ENCODE results near the gene IRF6.

IRF6 gene

DNA sequence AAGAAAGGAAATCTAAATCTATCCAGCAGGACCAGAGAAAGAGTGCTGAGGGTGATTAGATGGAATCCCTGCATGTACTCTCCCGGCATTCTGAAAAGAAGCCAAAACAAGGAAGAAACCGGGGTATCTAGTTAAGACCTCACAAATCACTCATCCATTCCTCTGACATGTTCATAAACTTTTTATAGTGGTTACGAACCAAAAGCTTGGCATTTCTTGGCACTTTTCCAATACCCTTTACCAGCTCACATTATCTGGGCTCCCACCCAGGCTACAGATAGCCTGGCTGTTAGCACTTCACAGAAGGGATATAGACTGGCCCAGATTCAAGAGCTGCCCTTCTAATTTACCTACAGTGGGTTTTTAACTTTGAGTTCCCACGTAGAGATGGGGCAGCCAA lies 19.8 kb downstream of the IRF6 start:
- DNase-seq, result no peak

GRCh38 chr1:209785592-209785991 lies 20.4 kb downstream of the IRF6 start:
- no peak for DNase-seq

DNA sequence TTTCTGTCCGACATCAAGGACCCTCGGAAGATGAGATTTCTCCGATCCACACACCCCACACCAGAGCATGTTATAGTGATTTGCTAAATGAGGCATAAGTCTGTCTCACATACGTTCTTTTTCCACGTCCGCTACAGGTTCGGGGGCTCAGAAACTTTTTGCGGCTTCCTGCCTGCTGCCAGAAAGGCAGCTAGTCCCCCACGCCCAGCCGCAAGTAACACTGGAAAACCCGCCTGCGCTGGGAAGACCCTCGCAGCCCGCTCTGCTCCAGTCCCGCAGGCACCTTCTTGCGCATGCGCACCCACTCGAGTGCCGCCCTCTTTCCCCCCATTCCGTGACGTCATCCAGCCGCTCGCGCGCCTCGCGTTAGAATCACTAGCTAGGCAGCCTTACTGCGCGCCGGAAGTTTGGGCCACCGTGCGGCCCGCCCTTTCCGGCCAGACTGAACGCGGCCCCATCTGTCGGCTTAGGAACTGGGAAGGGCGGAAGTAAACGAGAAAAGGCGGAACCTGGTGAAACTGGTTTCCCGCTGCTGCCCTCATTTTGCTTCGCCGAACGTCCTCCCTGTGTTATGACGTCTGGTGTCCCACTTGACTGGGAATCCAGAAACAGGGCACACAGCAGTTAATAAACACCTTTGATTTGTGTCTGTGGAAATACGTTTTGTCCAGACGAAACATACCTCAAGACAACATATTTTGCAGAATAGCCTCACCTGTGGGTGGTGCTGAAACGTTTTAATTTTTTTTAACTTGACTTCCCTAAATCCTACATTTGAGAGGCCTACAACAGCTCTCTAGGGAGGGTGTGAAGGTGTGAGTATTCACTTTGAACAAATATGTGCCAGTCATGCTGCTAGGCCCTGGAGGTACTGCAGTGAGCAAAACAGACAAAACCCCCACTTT lies 21.4 kb downstream of the IRF6 start, which contains the start of gene C1orf74:
Gene C1orf74, minus strand, starts transcription at position 295 of the 905 bp plus-strand sequence. CDS start 925 bp downstream, outside the sequence.
- peak; percentile 98 for DNase-seq

DNA sequence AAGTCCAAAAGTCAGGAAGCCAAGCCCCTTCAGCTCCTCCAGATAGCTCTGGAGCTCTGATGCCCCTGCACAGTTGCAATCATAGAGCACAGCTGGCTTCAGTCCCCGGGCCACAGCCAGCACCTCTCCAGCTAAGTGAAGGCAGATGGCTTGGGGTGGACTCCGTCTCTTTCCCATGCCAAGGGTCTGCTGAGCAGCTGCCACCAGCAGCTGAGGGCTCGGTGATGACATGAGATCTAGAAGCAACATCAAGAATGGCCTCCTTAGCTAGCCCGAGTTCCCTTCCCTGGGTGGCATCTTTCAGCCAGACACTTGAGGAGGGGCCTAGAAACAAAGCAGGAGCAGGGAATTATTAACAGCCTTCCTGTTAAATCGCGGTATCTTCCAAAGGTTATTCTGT lies 22.6 kb downstream of the IRF6 start:
- DNase-seq, result no peak

DNA sequence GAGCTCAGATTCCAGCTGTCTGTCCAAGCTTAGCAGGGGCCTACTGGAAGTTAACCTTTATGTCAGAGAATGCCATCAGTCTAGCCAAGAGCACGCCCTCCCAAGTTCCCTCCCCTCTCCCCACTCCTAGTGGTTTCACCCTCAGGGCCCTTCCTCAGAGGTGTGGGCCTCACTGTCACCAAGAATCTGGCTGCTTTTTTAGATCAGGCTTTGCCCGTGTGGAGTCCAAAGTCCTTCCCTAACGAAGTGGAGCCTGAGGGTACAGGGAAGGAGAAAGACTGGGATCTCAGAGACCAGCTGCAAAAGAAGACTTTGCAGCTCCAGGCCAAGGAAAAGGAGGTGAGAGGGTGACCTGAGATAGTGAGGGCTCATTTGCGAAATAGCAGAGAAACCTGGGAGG lies 25.7 kb downstream of the IRF6 start:
- no peak for DNase-seq

DNA sequence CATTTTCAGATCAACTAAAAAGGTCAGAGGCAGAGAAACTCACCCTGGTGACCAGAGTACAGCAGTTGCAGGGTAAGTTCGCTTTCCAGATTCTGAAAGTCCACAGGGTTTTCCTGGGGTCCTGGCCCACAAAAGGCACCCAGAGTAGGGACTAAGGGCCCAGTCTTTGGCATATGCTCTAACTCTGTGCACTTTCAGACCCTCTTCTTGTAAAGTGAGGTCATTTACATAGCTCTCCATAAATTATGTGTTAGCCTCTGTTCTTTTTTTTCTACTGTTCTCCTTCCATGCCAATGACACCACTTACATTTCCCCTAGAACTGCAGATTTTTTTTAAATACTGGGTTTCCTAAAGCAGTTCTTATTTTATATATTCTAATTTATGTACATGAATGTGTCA lies 27.8 kb downstream of the IRF6 start:
- no peak for DNase-seq

GRCh38 chr1:209777587-209777986 lies 28.4 kb downstream of the IRF6 start:
- DNase-seq, result no peak

GRCh38 chr1:209775678-209776077 lies 30.3 kb downstream of the IRF6 start:
- DNase-seq, result no peak

GRCh38 chr1:209774592-209774991 lies 31.4 kb downstream of the IRF6 start:
- no peak for DNase-seq

DNA sequence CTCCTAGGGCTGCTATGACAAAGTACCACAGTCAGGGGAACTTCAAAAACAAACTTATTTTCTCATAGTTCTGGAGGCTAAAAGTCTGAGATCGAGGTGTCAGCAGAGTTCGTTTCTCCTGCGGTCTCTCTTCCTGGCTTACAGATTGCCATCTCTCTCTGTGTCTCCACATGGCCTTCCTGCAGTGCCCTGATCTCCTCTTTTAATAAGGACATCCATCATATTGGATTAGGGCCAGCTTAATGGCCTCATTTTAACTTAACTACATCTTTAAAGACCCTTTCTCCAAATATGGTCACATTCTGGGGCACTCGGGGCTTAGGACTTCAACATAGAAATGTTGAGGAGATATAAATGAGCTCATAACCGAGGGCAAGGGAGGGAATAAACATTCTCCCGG lies 33.8 kb downstream of the IRF6 start:
- no peak for DNase-seq

DNA sequence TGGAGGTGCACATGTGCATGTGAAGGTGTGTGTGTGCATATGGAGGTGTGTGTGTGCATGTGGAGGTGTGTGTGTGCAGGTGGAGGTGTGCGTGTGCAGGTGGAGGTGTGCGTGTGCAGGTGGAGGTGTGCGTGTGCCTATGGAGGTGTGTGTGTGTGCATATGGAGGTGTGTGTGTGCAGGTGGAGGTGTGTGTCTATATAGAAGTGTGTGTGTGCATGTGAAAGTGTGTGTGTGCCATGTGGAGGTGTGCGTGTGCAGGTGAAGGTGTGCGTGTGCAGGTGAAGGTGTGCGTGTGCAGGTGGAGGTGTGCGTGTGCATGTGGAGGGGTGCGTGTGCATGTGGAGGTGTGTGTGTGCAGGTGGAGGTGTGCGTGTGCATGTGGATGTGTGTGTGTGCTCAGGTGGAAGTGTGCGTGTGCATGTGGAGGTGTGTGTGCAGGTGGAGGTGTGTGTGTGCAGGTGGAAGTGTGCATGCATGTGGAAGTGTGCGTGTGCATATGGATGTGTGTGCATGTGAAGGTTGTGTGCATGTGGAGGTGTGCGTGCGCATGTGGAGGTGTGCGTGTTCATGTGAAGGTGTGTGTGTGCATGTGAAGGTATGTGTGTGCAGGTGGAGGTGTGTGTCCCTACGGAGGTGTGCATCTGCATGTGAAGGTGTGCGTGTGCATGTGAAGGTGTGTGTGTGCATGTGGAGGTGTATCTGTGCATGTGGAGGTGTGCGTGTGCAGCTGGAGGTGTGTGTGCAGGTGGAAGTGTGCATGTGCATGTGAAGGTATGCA lies 35.1 kb downstream of the IRF6 start:
- no peak for DNase-seq

DNA sequence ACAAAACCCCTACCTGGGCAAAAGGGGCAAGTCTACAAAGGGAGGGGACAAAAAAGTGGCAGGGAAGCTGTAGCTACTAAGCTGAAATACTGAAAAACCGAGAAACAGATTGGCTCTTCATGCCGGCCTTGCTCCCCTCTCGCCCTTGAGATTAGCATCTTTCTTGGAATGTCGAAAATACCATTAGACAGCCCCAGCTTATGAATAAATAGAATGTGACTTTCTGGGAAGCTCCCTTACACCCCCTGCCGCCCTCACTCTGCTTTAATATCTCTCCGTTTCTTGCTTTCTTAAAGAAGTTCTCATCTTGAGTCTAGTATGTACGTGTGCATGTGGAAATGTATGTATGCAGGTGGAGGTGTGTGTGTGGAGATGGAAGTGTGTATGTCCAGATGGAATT lies 36.0 kb downstream of the IRF6 start:
- DNase-seq, result no peak

- peak; percentile 79 for DNase-seq
Measured at GRCh38 chr1:209769171-209769904, 36.6 kb downstream of the IRF6 start.

GRCh38 chr1:209768354-209768774 lies 37.6 kb downstream of the IRF6 start:
- DNase-seq, result peak; percentile 85

DNA sequence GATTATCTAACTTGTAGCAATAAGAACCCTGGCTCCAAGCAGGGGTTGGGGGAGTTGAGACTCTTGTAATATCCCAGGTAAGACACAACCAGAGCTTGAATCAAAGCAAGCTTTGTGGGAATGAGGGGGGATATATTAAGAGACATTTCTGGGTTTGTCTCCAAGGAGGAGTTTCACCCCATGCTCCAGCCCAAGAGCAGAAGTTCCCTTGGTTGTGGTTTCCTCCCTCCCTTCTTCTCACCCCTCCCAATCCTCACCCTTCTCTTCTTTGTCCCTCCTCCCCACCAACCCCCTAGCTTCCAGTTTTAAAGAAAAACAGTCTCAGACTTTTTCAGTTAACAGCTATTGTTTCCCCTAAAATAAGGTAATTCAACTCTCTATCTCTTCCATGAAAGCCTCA lies 38.2 kb downstream of the IRF6 start:
- no peak for DNase-seq

DNA sequence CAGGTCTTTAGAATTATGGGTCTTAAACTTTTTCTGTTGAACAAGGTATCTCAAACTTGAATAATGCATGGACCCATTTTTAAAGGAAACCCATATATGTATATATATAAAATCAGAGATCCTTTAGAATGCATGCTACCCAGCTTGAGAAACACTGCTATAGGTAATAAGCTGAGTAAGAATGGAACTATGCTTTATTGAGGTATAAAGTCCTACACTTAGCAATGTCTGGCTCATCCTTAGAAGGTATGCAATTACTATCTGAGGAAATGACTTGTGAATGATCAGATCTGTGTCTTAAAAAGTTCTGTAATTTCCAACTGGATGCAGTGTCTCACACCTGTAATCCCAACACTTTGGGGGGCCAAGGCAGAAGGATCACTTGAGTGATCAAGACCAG lies 38.8 kb downstream of the IRF6 start:
- DNase-seq, result no peak

- DNase-seq, result no peak
Measured at GRCh38 chr1:209766051-209766450, 39.9 kb downstream of the IRF6 start.

DNA sequence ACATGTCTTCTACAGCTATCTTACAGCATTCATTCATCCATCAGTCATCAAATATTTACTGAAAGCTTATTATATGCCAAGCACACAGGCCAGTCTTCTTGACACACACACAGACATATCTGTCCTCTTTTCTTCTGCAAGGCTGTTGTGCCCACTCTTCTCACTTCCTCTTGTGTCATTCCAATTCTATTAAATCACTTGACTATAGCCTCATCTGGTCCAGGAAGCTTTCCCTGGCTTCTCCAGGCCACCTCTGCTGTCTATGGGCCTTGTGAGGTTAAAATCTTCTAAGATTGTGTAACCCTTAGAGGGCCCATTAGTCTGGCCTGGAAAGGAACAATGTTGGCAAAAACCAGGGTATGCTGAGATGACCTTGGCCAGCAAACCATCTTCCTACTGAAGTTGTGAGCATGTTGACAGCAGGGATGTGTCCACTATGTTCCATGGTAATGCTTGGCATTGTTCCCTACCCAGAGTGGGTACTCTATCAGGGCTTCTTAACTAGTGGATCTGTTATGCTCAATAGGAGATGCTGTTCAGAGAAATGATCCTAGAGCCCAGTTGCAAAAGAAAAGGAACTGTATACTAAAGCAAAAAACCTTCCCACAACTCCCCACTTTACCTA lies 44.8 kb downstream of the IRF6 start:
- no peak for DNase-seq

DNA sequence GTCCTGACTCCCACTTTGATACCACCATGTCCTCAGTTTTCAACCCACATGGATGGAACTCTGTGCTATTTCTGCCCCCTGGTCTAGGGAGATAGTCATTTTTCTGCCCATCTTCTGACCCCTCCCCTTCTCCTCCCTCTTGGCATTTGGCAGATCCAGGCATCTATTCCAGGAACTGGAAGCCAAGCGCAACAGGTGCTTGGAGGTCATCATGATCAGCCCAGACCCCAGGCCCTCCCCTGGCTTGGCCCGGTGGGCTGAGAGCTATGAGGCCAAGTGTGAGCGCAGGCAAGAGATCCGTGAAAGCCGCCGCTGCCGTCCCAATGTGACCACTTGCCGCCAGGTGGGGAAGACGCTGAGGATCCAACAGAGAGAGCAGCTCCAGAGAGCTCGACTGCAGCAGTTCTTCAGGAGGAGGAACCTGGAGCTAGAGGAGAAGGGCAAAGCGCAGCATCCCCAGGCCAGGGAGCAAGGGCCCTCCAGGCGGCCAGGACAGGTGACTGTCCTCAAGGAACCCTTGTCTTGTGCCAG lies 46.0 kb downstream of the IRF6 start:
- no peak for DNase-seq

- DNase-seq, result no peak
Measured at GRCh38 chr1:209758400-209758799, 47.5 kb downstream of the IRF6 start.

- DNase-seq, result peak; percentile 51
Measured at GRCh38 chr1:209756615-209757445, 49.1 kb downstream of the IRF6 start.
